IMR-90 (cell line): ENCODE measurements around the gene MLEC.

Source experiments
- CHD1 ChIP-seq: IDR thresholded peaks from 2 replicates; pipeline ENCODE4 v1.6.1; 2012; ENCODE audit warnings: low read depth, low read length, improper control_type of control experiment
- CTCF ChIP-seq: conservative IDR thresholded peaks from 2 replicates; pipeline ENCODE4 v1.5.1; 2012; ENCODE audit warnings: mild to moderate bottlenecking, low read depth, low read length, improper control_type of control experiment
- ELK1 ChIP-seq: fragments of 150-350 bp; IDR thresholded peaks from 2 replicates; pipeline ENCODE4 v1.6.1; 2016; ENCODE audit warnings: low read depth, mild to moderate bottlenecking, low read length, moderate library complexity, borderline replicate concordance
- FOS ChIP-seq: fragments of 150-350 bp; IDR thresholded peaks from 2 replicates; pipeline ENCODE4 v1.6.1; 2016; ENCODE audit warnings: low read depth, low read length
- MAFK ChIP-seq: IDR thresholded peaks from 2 replicates; pipeline ENCODE4 v1.6.1; 2012; ENCODE audit warnings: low read depth, low read length, improper control_type of control experiment
- POLR2A ChIP-seq: IDR thresholded peaks from 2 replicates; pipeline ENCODE4 v1.6.1; 2012; ENCODE audit warnings: mild to moderate bottlenecking, low read depth, low read length
- RAD21 ChIP-seq: IDR thresholded peaks from 2 replicates; pipeline ENCODE4 v1.6.1; 2012; ENCODE audit warnings: low read length, improper control_type of control experiment
- RCOR1 ChIP-seq: IDR thresholded peaks from 2 replicates; pipeline ENCODE4 v1.6.1; 2012; ENCODE audit warnings: mild to moderate bottlenecking, low read length, improper control_type of control experiment; ENCODE audit not compliant: insufficient replicate concordance
- RFX5 ChIP-seq: IDR thresholded peaks from 2 replicates; pipeline ENCODE4 v1.8.0; 2012; ENCODE audit warnings: low read depth, mild to moderate bottlenecking, low read length, moderate library complexity
- SMC3 ChIP-seq: fragments of 150-350 bp; IDR thresholded peaks from 2 replicates; pipeline ENCODE4 v1.6.1; 2016; ENCODE audit warnings: low read depth, mild to moderate bottlenecking, antibody characterized with exemption, low read length, moderate library complexity

GRCh38 chr12:120640861-120641833 is 45.8 kb upstream of the MLEC start:
- TF ChIP-seq CTCF (no peak), POLR2A (no peak), ELK1 (no peak), SMC3 (no peak), RAD21 (no peak), MAFK (no peak), CHD1 (no peak), FOS (no peak), RCOR1 (no peak), RFX5 (no peak)
